K562 (cell line): ENCODE results near the gene BCAS4. TPM values are rescaled to one million over a fixed set of nuclear protein-coding genes. Genes with fewer than 3 reads are reported as not detected.

Source experiments
- BMI1 ChIP-seq: fragments of 150-350 bp; IDR thresholded peaks from 2 replicates; pipeline ENCODE4 v1.6.1; 2014; ENCODE audit warnings: low read length
- BRD9 ChIP-seq: fragments of 450-650 bp; IDR thresholded peaks from 2 replicates; pipeline ENCODE4 v1.6.1; 2018; ENCODE audit warnings: low read depth; ENCODE audit not compliant: partially characterized antibody
- CCAR2 ChIP-seq: fragments of 200-400 bp; formaldehyde crosslinking; IDR thresholded peaks from 2 replicates; pipeline ENCODE4 v1.6.1; 2017; ENCODE audit warnings: mild to moderate bottlenecking, low read depth, low read length
- DLX4 ChIP-seq: fragments of 250-450 bp; sonication (Bioruptor Pico); IDR thresholded peaks from 2 replicates; pipeline ENCODE4 v1.6.1; 2021; ENCODE audit warnings: mild to moderate bottlenecking
- ELK3 ChIP-seq: fragments of 450-650 bp; formaldehyde crosslinking; IDR thresholded peaks from 2 replicates; pipeline ENCODE4 v1.4.0; 2020; ENCODE audit warnings: mild to moderate bottlenecking
- GABPB2 ChIP-seq: fragments of 250-450 bp; sonication (Bioruptor Pico); conservative IDR thresholded peaks from 2 replicates; pipeline ENCODE4 v1.5.1; 2021; ENCODE audit warnings: mild to moderate bottlenecking
- HDAC6 ChIP-seq: IDR thresholded peaks from 2 replicates; pipeline ENCODE4 v1.6.1; 2012; ENCODE audit warnings: low read depth, mild to moderate bottlenecking, control low read depth, inconsistent platforms, low read length, moderate library complexity
- MITF ChIP-seq: IDR thresholded peaks from 2 replicates; pipeline ENCODE4 v1.6.1; 2014; ENCODE audit warnings: antibody characterized with exemption
- MTA1 ChIP-seq: fragments of 450-650 bp; IDR thresholded peaks from 2 replicates; pipeline ENCODE4 v1.6.1; 2017; ENCODE audit warnings: borderline replicate concordance
- NFE2 ChIP-seq: IDR thresholded peaks from 2 replicates; pipeline ENCODE4 v1.6.1; 2014; ENCODE audit warnings: antibody characterized with exemption, low read depth
- NR1H2 ChIP-seq: sonication (generic); formaldehyde crosslinking; IDR thresholded peaks from 2 replicates; pipeline ENCODE4 v1.4.0; 2020; ENCODE audit warnings: mild to moderate bottlenecking, missing genetic modification reagents
- PML ChIP-seq: IDR thresholded peaks from 2 replicates; pipeline ENCODE4 v1.6.1; 2012; ENCODE audit warnings: low read length, inconsistent platforms
- SAP30 ChIP-seq: fragments of 200-600 bp; sonication (generic); IDR thresholded peaks from 2 replicates; pipeline ENCODE4 v1.6.1; 2012; ENCODE audit warnings: borderline replicate concordance, low read depth, mild to moderate bottlenecking, moderate library complexity, low read length, control low read depth, inconsistent platforms; ENCODE audit not compliant: insufficient read depth, poor library complexity, severe bottlenecking
- SMARCA5 ChIP-seq: fragments of 450-650 bp; IDR thresholded peaks from 2 replicates; pipeline ENCODE4 v1.6.1; 2016
- TCF3 ChIP-seq: sonication (generic); formaldehyde crosslinking; IDR thresholded peaks from 2 replicates; pipeline ENCODE4 v1.4.0; 2020; ENCODE audit warnings: mild to moderate bottlenecking, missing genetic modification reagents
- ZBTB8A ChIP-seq: fragments of 450-650 bp; IDR thresholded peaks from 2 replicates; pipeline ENCODE4 v1.6.1; 2018; ENCODE audit warnings: mild to moderate bottlenecking, moderate library complexity; ENCODE audit not compliant: partially characterized antibody
- ZEB2 ChIP-seq: fragments of 450-650 bp; IDR thresholded peaks from 2 replicates; pipeline ENCODE4 v1.6.1; 2016
- ZNF165 ChIP-seq: fragments of 250-450 bp; sonication (Bioruptor Pico); IDR thresholded peaks from 2 replicates; pipeline ENCODE4 v1.4.0; 2020; ENCODE audit warnings: borderline replicate concordance
- ZNF282 ChIP-seq: sonication (generic); formaldehyde crosslinking; IDR thresholded peaks from 2 replicates; pipeline ENCODE4 v1.8.1; 2023; ENCODE audit warnings: missing genetic modification reagents
- ZNF644 ChIP-seq: fragments of 200-800 bp; sonication (Bioruptor generic); IDR thresholded peaks from 2 replicates; pipeline ENCODE4 v1.6.1; 2016; ENCODE audit warnings: low read depth, missing genetic modification characterization, missing compliant biosample characterization
- ZNF717 ChIP-seq: fragments of 250-450 bp; sonication (Bioruptor Pico); IDR thresholded peaks from 2 replicates; pipeline ENCODE4 v1.5.0; 2021
- ZNF830 ChIP-seq: fragments of 250-450 bp; sonication (Bioruptor Pico); IDR thresholded peaks from 2 replicates; pipeline ENCODE4 v1.5.0; 2021; ENCODE audit warnings: mild to moderate bottlenecking
- polyA plus RNA-seq, 8 experiments: library from polyadenylated mRNA; depleted of rRNA in 4 of 8; stranded (reverse) in 5 of 8; unstranded in 3 of 8; fragments of >200 nt; fragmentation: Nextera tagmentation in 2 of 8; fragmentation: Illumina TruSeq in 1 of 8; extraction: Ambion mirVana in 2 of 8; extraction: Trizol in 1 of 8; gene quantifications; 2 replicates each; pipeline versions ENCODE4 v1.2.1 to v1.2.3, GENCODE V29; 2011 to 2014; ENCODE audit warnings: inconsistent platforms in 1 of 8, missing spikeins in 1 of 8
- total RNA-seq, 7 experiments: library from RNA; depleted of rRNA in 6 of 7; stranded (reverse); fragments of >200 nt in 6 of 7; fragmentation: Illumina TruSeq in 2 of 7; extraction: Trizol in 2 of 7; gene quantifications; 2 replicates each; pipeline versions ENCODE4 v1.2.1 to v1.2.3, GENCODE V29; 2011 to 2021; ENCODE audit warnings: low replicate concordance in 1 of 7
- TF ChIP-seq, protein P1 (sequence below): fragments of 250-450 bp; sonication (Bioruptor Pico); IDR thresholded peaks from 2 replicates; pipeline ENCODE4 v1.5.0; 2020; ENCODE audit warnings: mild to moderate bottlenecking
- TF ChIP-seq, protein P2 (sequence below): sonication (generic); formaldehyde crosslinking; IDR thresholded peaks from 2 replicates; pipeline ENCODE4 v1.8.1; 2022; ENCODE audit warnings: missing genetic modification reagents

BCAS4 gene
- total and polyA plus RNA-seq, 9 of the 15 experiments (the other 6 are each of a cell fraction or from before 2014, with no cell fraction given): 0.15 to 2.3 (median 0.47) TPM

DNA sequence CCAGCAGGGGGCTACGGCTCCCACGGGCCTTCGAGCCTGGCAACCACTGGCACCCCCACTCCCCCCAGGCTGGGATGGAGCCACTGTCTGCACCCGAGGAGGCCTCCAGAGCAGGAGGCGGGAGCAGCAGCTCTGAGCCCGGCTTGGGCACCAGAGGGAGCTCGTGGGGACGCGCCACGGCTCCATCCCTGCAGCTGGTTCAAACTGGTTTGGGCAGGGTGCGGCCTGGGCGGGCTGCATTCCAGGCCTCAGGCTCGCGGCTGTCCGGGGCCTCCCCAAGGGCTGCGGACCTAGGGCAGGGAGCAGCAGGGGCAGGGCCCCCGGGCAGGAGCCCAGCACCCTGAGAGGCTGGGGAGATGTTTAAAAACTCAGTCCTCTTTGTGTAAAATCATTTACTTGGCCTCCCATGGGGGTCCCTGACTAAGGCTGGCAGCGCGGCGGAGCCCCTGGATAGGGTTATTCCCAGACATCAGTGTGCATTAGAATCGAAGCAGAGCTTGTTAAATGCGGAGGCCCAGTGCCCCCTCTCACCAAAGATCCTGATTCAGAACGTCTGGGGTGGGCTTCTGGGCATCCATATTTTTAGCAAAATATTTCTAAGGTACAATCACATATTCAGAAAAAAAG lies 4.1 kb upstream of the BCAS4 start (continued):
- TF ChIP-seq DLX4 (CRISPR knock-in tag) (no peak), MITF (no peak), ZNF717 (CRISPR knock-in tag) (no peak), PML (peak; percentile 57), BRD9 (peak; percentile 53), MTA1 (no peak), NR1H2 (CRISPR knock-in tag) (no peak), CCAR2 (no peak), ZBTB8A (no peak), BMI1 (no peak), GABPB2 (CRISPR knock-in tag) (no peak; the same call in 1 of the 2 replicates), ZEB2 (no peak), TCF3 (CRISPR knock-in tag) (peak; percentile 17; the same call in 1 of the 2 replicates), NFE2 (no peak), HDAC6 (no peak), ELK3 (CRISPR knock-in tag) (no peak), ZNF165 (CRISPR knock-in tag) (0 out of 2 replicates have a peak, but pooled peaks have one; percentile 13), ZNF282 (CRISPR knock-in tag) (no peak), SAP30 (no peak), ZNF644 (tag) (no peak), ZNF830 (CRISPR knock-in tag) (no peak), SMARCA5 (no peak)
- TF ChIP-seq, protein P1, sequence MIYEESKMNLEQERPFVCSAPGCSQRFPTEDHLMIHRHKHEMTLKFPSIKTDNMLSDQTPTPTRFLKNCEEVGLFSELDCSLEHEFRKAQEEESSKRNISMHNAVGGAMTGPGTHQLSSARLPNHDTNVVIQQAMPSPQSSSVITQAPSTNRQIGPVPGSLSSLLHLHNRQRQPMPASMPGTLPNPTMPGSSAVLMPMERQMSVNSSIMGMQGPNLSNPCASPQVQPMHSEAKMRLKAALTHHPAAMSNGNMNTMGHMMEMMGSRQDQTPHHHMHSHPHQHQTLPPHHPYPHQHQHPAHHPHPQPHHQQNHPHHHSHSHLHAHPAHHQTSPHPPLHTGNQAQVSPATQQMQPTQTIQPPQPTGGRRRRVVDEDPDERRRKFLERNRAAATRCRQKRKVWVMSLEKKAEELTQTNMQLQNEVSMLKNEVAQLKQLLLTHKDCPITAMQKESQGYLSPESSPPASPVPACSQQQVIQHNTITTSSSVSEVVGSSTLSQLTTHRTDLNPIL (CRISPR knock-in tag): no peak
- TF ChIP-seq, protein P2, sequence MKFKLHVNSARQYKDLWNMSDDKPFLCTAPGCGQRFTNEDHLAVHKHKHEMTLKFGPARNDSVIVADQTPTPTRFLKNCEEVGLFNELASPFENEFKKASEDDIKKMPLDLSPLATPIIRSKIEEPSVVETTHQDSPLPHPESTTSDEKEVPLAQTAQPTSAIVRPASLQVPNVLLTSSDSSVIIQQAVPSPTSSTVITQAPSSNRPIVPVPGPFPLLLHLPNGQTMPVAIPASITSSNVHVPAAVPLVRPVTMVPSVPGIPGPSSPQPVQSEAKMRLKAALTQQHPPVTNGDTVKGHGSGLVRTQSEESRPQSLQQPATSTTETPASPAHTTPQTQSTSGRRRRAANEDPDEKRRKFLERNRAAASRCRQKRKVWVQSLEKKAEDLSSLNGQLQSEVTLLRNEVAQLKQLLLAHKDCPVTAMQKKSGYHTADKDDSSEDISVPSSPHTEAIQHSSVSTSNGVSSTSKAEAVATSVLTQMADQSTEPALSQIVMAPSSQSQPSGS (CRISPR knock-in tag): no peak
